SK-N-SH (cell line): ENCODE results near the gene COX8A.

Experiments
- EP300 ChIP-seq, 2 experiments: IDR thresholded peaks; 2 replicates each; pipeline versions ENCODE4 v1.4.0 to v1.6.1; 2012; ENCODE audit warnings: borderline replicate concordance in 1 of 2, low read depth in 1 of 2, low read length in 1 of 2
- EZH2phosphoT487 ChIP-seq: fragments of 200-600 bp; sonication (generic); IDR thresholded peaks from 2 replicates; pipeline ENCODE4 v1.6.1; 2017; ENCODE audit warnings: low read depth, mixed run types, mild to moderate bottlenecking, antibody characterized with exemption, moderate library complexity, borderline replicate concordance
- NFIC ChIP-seq: IDR thresholded peaks from 2 replicates; pipeline ENCODE4 v1.4.0; 2012; ENCODE audit warnings: borderline replicate concordance
- POLR2AphosphoS5 ChIP-seq: IDR thresholded peaks from 2 replicates; pipeline ENCODE4 v1.6.1; 2012; ENCODE audit warnings: low read depth, low read length
- TF ChIP-seq, protein P1 (sequence below): fragments of 200-600 bp; sonication (generic); IDR thresholded peaks from 2 replicates; pipeline ENCODE4 v1.6.1; 2017; ENCODE audit warnings: antibody characterized with exemption, mild to moderate bottlenecking, moderate library complexity
- TF ChIP-seq, protein P2 (sequence below): IDR thresholded peaks from 2 replicates; pipeline ENCODE4; 2012

DNA sequence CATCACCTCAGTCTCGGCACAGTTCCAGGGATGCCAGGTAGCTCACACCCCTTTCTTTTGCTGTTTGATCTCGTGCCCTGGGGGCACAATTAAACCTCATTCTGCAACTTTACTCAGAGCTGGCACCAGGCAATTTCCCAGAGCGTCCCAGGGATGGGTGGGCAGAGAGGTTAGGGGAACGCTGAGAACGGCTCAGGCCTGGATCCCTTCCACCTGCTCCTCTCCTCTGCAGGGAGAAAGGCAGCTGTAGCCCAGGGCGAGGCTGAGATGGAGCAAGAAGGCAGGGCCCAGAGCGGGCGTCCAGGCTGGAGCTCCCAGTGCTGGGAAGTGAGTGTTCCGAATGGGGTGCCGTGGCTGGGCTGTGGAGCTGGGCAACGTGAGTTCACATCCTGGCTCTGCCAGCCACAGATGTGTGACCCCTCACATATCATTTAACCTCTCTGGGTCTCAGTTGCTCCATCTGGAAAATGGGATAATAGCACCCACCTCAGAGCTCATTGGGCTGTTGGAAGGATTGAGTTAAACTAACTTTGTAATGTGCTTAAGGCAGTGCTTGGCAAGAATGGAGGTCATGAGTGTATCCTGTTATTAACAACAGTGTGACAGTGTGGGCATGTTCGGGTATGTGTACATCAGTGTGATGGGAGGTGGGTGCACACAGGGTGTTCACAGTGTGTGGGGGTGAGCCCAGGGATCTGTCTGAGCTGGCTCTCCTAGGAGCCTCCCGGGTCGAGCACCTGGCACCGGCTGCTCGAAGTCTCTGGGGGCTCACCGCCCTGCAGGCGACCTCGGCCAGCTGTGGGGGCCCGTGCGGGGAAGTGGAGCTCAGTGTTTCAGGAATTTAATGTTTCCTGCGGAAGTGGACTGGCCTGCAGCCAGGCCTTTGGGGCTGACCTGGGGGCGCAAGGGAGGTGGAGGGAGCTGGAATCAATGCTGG, 27.3 kb downstream of the COX8A start:
- TF ChIP-seq EP300 (IDR thresholded peaks at IDR 0.05; ENCODE audit: borderline replicate concordance in 1 of 2, low read depth in 1 of 2, low read length in 1 of 2) (no peak), POLR2AphosphoS5 (no peak), EZH2phosphoT487 (no peak), NFIC (no peak)
- TF ChIP-seq, protein P1, sequence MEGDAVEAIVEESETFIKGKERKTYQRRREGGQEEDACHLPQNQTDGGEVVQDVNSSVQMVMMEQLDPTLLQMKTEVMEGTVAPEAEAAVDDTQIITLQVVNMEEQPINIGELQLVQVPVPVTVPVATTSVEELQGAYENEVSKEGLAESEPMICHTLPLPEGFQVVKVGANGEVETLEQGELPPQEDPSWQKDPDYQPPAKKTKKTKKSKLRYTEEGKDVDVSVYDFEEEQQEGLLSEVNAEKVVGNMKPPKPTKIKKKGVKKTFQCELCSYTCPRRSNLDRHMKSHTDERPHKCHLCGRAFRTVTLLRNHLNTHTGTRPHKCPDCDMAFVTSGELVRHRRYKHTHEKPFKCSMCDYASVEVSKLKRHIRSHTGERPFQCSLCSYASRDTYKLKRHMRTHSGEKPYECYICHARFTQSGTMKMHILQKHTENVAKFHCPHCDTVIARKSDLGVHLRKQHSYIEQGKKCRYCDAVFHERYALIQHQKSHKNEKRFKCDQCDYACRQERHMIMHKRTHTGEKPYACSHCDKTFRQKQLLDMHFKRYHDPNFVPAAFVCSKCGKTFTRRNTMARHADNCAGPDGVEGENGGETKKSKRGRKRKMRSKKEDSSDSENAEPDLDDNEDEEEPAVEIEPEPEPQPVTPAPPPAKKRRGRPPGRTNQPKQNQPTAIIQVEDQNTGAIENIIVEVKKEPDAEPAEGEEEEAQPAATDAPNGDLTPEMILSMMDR, result no peak
- TF ChIP-seq, protein P2, sequence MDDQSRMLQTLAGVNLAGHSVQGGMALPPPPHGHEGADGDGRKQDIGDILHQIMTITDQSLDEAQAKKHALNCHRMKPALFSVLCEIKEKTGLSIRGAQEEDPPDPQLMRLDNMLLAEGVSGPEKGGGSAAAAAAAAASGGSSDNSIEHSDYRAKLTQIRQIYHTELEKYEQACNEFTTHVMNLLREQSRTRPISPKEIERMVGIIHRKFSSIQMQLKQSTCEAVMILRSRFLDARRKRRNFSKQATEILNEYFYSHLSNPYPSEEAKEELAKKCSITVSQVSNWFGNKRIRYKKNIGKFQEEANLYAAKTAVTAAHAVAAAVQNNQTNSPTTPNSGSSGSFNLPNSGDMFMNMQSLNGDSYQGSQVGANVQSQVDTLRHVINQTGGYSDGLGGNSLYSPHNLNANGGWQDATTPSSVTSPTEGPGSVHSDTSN, result no peak
